GM12891 (cell line): ENCODE results near the gene CBX1.

Experiments used
- DNase-seq: peaks from one replicate; pipeline ENCODE4 v3.0.0; 2011; ENCODE audit warnings: low spot score; ENCODE audit not compliant: insufficient read length
- FAIRE-seq: peaks from 2 replicates; lab custom pipeline; 2011; peaks lifted over from hg19 to GRCh38; lab: Jason Lieb, UNC
- PAX5 ChIP-seq: IDR thresholded peaks from 2 replicates; pipeline ENCODE4 v1.6.1; 2011; ENCODE audit warnings: low read length, moderate library complexity, mild to moderate bottlenecking; ENCODE audit not compliant: insufficient read depth, severe bottlenecking
- POLR2A ChIP-seq: IDR thresholded peaks from 2 replicates; pipeline ENCODE4 v1.6.1; 2011; ENCODE audit warnings: low read depth, low read length, control low read depth
- POLR2AphosphoS5 ChIP-seq: IDR thresholded peaks from 2 replicates; pipeline ENCODE4 v1.6.1; 2011; ENCODE audit warnings: low read depth, low read length, control low read depth
- POU2F2 ChIP-seq: IDR thresholded peaks from 2 replicates; pipeline ENCODE4 v1.6.1; 2011; ENCODE audit warnings: low read depth, mild to moderate bottlenecking, control low read depth, low read length, moderate library complexity
- SPI1 ChIP-seq: IDR thresholded peaks from 2 replicates; pipeline ENCODE4 v1.6.1; 2011; ENCODE audit warnings: low read depth, low read length, control low read depth
- TAF1 ChIP-seq: IDR thresholded peaks from 2 replicates; pipeline ENCODE4 v1.6.1; 2011; ENCODE audit warnings: low read depth, low read length, control low read depth

The CBX1 gene

DNA sequence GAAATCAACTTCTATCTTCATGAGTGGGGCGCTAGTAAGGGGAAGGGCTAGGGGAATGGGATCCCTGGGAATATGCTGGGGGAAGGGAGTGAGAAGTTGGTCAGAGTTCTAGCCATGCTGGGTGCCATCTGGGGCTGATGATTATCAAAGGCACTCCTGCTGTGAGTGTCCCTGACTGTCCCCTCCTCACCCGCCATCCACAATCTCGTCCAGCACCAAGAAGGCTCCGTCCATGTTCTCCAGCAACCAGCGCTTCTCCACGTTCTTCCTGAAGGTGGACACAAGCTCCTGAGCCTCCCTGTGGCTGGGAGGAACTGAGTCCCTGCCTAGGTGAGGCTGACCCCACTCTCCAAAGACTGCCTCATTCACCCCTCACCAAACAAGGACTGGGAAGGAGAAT lies 69.3 kb downstream of the CBX1 start:
- FAIRE-seq (no peak), DNase-seq (no peak)
- TF ChIP-seq POU2F2: no peak
- no peak for TF ChIP-seq POLR2A

- no peak for DNase-seq
- no peak for FAIRE-seq
- no peak for TF ChIP-seq TAF1
- TF ChIP-seq POU2F2: no peak
- TF ChIP-seq PAX5: no peak
- no peak for TF ChIP-seq POLR2A
- TF ChIP-seq SPI1: no peak
- no peak for TF ChIP-seq POLR2AphosphoS5
Observed at GRCh38 chr17:48030531-48030930, 70.7 kb downstream of the CBX1 start.

- DNase-seq (no peak), FAIRE-seq (no peak)
- TF ChIP-seq SPI1 (no peak), POU2F2 (no peak), PAX5 (no peak), TAF1 (no peak), POLR2A (no peak), POLR2AphosphoS5 (no peak)
Observed at GRCh38 chr17:48028736-48029135, 72.5 kb downstream of the CBX1 start.

GRCh38 chr17:48027322-48027981 lies 73.8 kb downstream of the CBX1 start:
- DNase-seq: no peak
- FAIRE-seq: no peak

DNA sequence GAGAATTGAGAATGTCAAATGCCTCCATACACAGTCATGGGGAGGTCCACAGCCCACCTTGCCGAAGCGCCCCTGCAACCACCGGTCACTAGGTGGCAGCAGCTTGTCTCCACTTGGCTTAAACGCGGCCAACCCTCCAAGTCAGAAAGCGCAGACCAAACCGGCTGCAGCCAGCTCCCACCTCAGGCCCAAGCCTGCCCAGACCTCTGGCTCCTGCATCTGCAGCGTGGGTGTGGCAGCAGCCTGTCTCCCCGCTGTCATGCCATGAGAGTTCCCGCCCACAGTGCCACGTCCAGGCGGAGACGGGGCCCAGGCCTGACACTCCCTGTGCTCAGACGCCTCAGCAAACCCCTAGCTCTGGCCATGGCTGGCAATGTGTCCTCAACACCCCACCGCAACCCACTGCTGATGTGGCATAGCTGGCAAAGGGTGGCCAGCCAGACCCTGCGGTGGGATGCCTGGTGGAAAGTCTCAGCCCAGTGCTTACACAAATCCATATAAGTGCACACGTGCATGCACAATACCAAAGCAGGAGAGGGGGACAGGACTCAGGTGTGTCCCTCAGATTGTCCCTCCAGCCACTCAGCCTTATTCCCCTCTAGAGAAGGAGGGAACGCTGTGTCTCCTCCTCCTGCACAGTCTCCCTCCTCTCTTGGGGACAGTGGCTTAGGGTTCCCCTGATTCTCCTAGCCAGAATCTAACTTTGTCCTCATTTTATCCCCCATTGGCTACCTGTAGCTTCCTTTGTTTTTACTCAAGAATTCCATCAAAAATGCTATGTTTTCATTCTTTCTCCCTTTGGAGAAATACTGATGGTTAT lies 74.6 kb downstream of the CBX1 start:
- FAIRE-seq (peak; percentile 96), DNase-seq (peak; percentile 78)
- TF ChIP-seq PAX5 (no peak), POLR2AphosphoS5 (no peak), SPI1 (no peak), TAF1 (no peak), POU2F2 (no peak), POLR2A (no peak)

More at GRCh38 chr17:48027322-48027981, 73.8 kb downstream of the CBX1 start:
- TF ChIP-seq POLR2AphosphoS5: no peak

GRCh38 chr17:48025904-48026501 lies 75.3 kb downstream of the CBX1 start:
- TF ChIP-seq POU2F2: no peak
- TF ChIP-seq PAX5: no peak
- no peak for TF ChIP-seq SPI1
- no peak for TF ChIP-seq POLR2A
- TF ChIP-seq POLR2AphosphoS5: no peak
- no peak for TF ChIP-seq TAF1
- FAIRE-seq (no peak), DNase-seq (no peak)

GRCh38 chr17:48025040-48025903 lies 76.0 kb downstream of the CBX1 start:
- FAIRE-seq (peak; percentile 96), DNase-seq (peak; percentile 90)
- TF ChIP-seq PAX5: peak; percentile 15
- TF ChIP-seq POU2F2: peak; percentile 45; the same call in 1 of the 2 replicates
- TF ChIP-seq TAF1: no peak

- DNase-seq: no peak
- FAIRE-seq: no peak
Observed at GRCh38 chr17:48024149-48025039, 76.9 kb downstream of the CBX1 start.

More at GRCh38 chr17:48024149-48025039, 76.9 kb downstream of the CBX1 start:
- no peak for TF ChIP-seq SPI1
- TF ChIP-seq PAX5: no peak
- TF ChIP-seq POLR2AphosphoS5: no peak
- TF ChIP-seq POU2F2: no peak
- no peak for TF ChIP-seq POLR2A
- TF ChIP-seq TAF1: no peak
